ENCODE results near the gene MNX1.

DNA sequence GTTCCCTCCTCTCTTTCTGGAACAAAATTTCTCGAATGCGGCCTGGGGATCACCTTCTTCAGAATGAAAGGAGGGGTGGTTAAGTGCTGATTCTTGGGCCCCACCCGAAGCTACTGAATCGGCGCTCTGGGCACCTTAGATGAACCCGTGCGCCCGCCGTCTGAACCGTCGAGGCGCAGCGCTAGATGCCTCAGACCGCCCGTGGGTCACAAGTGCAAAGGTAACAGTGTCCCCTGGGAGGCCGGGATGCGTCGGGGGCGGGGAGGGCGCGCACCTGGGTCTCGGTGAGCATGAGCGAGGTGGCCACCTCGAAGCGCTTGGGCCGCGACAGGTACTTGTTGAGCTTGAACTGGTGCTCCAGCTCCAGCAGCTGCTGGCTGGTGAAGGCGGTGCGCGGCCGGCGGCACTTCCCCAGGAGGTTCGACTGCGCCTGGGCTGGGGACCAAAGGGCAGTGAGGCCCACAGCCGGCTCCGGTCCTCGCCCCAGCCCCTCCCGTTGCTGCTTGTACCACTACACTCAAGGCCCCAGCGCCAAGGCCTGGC lies 4.2 kb downstream of the MNX1 start:
- TF ChIP-seq, protein P1, sequence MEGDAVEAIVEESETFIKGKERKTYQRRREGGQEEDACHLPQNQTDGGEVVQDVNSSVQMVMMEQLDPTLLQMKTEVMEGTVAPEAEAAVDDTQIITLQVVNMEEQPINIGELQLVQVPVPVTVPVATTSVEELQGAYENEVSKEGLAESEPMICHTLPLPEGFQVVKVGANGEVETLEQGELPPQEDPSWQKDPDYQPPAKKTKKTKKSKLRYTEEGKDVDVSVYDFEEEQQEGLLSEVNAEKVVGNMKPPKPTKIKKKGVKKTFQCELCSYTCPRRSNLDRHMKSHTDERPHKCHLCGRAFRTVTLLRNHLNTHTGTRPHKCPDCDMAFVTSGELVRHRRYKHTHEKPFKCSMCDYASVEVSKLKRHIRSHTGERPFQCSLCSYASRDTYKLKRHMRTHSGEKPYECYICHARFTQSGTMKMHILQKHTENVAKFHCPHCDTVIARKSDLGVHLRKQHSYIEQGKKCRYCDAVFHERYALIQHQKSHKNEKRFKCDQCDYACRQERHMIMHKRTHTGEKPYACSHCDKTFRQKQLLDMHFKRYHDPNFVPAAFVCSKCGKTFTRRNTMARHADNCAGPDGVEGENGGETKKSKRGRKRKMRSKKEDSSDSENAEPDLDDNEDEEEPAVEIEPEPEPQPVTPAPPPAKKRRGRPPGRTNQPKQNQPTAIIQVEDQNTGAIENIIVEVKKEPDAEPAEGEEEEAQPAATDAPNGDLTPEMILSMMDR (IDR thresholded peaks at IDR 0.05; ENCODE audit: insufficient read depth, low read length): no peak
- TF ChIP-seq POLR2AphosphoS5 (IDR thresholded peaks at IDR 0.05; ENCODE audit: low read depth) (no peak), GABPA (IDR thresholded peaks at IDR 0.05; ENCODE audit: low read depth) (no peak), SPI1 (IDR thresholded peaks at IDR 0.05; ENCODE audit: borderline replicate concordance, low read depth) (no peak)
- TF ChIP-seq, protein P2, sequence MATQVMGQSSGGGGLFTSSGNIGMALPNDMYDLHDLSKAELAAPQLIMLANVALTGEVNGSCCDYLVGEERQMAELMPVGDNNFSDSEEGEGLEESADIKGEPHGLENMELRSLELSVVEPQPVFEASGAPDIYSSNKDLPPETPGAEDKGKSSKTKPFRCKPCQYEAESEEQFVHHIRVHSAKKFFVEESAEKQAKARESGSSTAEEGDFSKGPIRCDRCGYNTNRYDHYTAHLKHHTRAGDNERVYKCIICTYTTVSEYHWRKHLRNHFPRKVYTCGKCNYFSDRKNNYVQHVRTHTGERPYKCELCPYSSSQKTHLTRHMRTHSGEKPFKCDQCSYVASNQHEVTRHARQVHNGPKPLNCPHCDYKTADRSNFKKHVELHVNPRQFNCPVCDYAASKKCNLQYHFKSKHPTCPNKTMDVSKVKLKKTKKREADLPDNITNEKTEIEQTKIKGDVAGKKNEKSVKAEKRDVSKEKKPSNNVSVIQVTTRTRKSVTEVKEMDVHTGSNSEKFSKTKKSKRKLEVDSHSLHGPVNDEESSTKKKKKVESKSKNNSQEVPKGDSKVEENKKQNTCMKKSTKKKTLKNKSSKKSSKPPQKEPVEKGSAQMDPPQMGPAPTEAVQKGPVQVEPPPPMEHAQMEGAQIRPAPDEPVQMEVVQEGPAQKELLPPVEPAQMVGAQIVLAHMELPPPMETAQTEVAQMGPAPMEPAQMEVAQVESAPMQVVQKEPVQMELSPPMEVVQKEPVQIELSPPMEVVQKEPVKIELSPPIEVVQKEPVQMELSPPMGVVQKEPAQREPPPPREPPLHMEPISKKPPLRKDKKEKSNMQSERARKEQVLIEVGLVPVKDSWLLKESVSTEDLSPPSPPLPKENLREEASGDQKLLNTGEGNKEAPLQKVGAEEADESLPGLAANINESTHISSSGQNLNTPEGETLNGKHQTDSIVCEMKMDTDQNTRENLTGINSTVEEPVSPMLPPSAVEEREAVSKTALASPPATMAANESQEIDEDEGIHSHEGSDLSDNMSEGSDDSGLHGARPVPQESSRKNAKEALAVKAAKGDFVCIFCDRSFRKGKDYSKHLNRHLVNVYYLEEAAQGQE (IDR thresholded peaks at IDR 0.05; ENCODE audit: insufficient replicate concordance, low read depth): no peak
